Loucy (cell line): ENCODE results near the gene MMP24.

ENCODE experiments used
- H2AFZ ChIP-seq: fragments of 200-600 bp; sonication (generic); 2 replicates; pipeline ENCODE4 v1.6.0; 2016; ENCODE audit warnings: antibody characterized with exemption, mild to moderate bottlenecking, low read length, moderate library complexity
- H3F3A ChIP-seq: fragments of 200-600 bp; 2 replicates; pipeline ENCODE4 v1.6.0; 2016; ENCODE audit warnings: antibody characterized with exemption, low read depth, mild to moderate bottlenecking
- H3K27me3 ChIP-seq: fragments of 200-600 bp; sonication (generic); 2 replicates; pipeline ENCODE4 v1.6.1; 2014; ENCODE audit warnings: low read length, mild to moderate bottlenecking; ENCODE audit not compliant: insufficient read depth, poor library complexity, severe bottlenecking
- H3K36me3 ChIP-seq: fragments of 200-600 bp; sonication (generic); 2 replicates; pipeline ENCODE4 v1.6.1; 2016; ENCODE audit warnings: low read length; ENCODE audit not compliant: insufficient read depth
- H3K4me1 ChIP-seq: fragments of 200-600 bp; sonication (generic); 2 replicates; pipeline ENCODE4 v1.5.1; 2014; ENCODE audit warnings: low read length, mild to moderate bottlenecking; ENCODE audit not compliant: insufficient read depth, poor library complexity, severe bottlenecking
- H3K4me2 ChIP-seq: fragments of 200-600 bp; sonication (generic); 2 replicates; pipeline ENCODE4 v1.6.0; 2014; ENCODE audit warnings: antibody characterized with exemption, low read length, low read depth, mild to moderate bottlenecking; ENCODE audit not compliant: poor library complexity, severe bottlenecking
- H3K4me3 ChIP-seq: fragments of 200-600 bp; sonication (generic); 2 replicates; pipeline ENCODE4 v1.5.1; 2014; ENCODE audit warnings: low read length, mild to moderate bottlenecking, mixed read lengths; ENCODE audit not compliant: poor library complexity, severe bottlenecking
- H3K79me2 ChIP-seq: fragments of 200-600 bp; sonication (generic); 2 replicates; pipeline ENCODE4 v1.6.1; 2014; ENCODE audit warnings: low read length; ENCODE audit not compliant: insufficient read depth
- H3K9ac ChIP-seq: fragments of 200-600 bp; sonication (generic); 2 replicates; pipeline ENCODE4 v1.6.0; 2014; ENCODE audit warnings: mild to moderate bottlenecking, low read depth, low read length, moderate library complexity; ENCODE audit not compliant: poor library complexity, severe bottlenecking
- H3K9me2 ChIP-seq: fragments of 200-600 bp; sonication (generic); replicated peaks from 2 replicates; pipeline ENCODE4 v1.6.1; 2016; ENCODE audit warnings: low read depth, low read length, mixed read lengths
- H3K9me3 ChIP-seq: fragments of 200-600 bp; sonication (generic); 2 replicates; pipeline ENCODE4 v1.6.1; 2014; ENCODE audit warnings: mild to moderate bottlenecking, antibody characterized with exemption, low read length, low read depth; ENCODE audit not compliant: insufficient read depth
- H4K20me1 ChIP-seq: fragments of 200-600 bp; sonication (generic); 2 replicates; pipeline ENCODE4 v1.6.0; 2014; ENCODE audit warnings: antibody characterized with exemption, low read length, mild to moderate bottlenecking; ENCODE audit not compliant: insufficient read depth, poor library complexity, severe bottlenecking
- EZH2phosphoT487 ChIP-seq: fragments of 200-600 bp; IDR thresholded peaks from 2 replicates; pipeline ENCODE4 v1.6.1; 2018; ENCODE audit warnings: antibody characterized with exemption, mild to moderate bottlenecking, moderate library complexity, borderline replicate concordance
- TF ChIP-seq, protein P1 (sequence below): fragments of 200-600 bp; sonication (generic); conservative IDR thresholded peaks from 2 replicates; pipeline ENCODE4 v1.5.1; 2014; ENCODE audit warnings: mild to moderate bottlenecking, antibody characterized with exemption, low read length

Gene MMP24

GRCh38 chr20:35253010-35253409, 26.5 kb downstream of the MMP24 start:
- no peaks in the 10 kb centered on the region for H3K27me3 ChIP-seq
- peaks cover 23% of the 10 kb centered on the region for H3K4me1 ChIP-seq
- H3K9me3 ChIP-seq = no peaks in the 10 kb centered on the region
- TF ChIP-seq, protein P1, sequence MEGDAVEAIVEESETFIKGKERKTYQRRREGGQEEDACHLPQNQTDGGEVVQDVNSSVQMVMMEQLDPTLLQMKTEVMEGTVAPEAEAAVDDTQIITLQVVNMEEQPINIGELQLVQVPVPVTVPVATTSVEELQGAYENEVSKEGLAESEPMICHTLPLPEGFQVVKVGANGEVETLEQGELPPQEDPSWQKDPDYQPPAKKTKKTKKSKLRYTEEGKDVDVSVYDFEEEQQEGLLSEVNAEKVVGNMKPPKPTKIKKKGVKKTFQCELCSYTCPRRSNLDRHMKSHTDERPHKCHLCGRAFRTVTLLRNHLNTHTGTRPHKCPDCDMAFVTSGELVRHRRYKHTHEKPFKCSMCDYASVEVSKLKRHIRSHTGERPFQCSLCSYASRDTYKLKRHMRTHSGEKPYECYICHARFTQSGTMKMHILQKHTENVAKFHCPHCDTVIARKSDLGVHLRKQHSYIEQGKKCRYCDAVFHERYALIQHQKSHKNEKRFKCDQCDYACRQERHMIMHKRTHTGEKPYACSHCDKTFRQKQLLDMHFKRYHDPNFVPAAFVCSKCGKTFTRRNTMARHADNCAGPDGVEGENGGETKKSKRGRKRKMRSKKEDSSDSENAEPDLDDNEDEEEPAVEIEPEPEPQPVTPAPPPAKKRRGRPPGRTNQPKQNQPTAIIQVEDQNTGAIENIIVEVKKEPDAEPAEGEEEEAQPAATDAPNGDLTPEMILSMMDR = no peak
- TF ChIP-seq EZH2phosphoT487 = no peak
- no peaks in the 10 kb centered on the region for H4K20me1 ChIP-seq
- no peaks in the 10 kb centered on the region for H3K36me3 ChIP-seq
- no peaks in the 10 kb centered on the region for H3K79me2 ChIP-seq
- no peak overlapping the region for H3K4me3 ChIP-seq
- peaks cover 8% of the 10 kb centered on the region for H3F3A ChIP-seq
- H3K4me2 ChIP-seq = peak overlapping the region; percentile 62
- no peaks in the 10 kb centered on the region for H3K9me2 ChIP-seq
- H3K9ac ChIP-seq = no peak overlapping the region
- no peak overlapping the region for H2AFZ ChIP-seq

- Histone ChIP-seq H3K9ac (no peak overlapping the region), H3K27me3 (no peaks in the 10 kb centered on the region), H3F3A (peaks cover 8% of the 10 kb centered on the region), H3K9me3 (no peaks in the 10 kb centered on the region), H3K36me3 (no peaks in the 10 kb centered on the region), H3K79me2 (no peaks in the 10 kb centered on the region), H4K20me1 (no peaks in the 10 kb centered on the region), H3K4me2 (no peak overlapping the region), H3K9me2 (no peaks in the 10 kb centered on the region), H2AFZ (no peak overlapping the region), H3K4me3 (no peak overlapping the region), H3K4me1 (peaks cover 23% of the 10 kb centered on the region)
- TF ChIP-seq, protein P1 = no peak
- TF ChIP-seq EZH2phosphoT487 = no peak
Measured at GRCh38 chr20:35254448-35254999, 28.0 kb downstream of the MMP24 start.

DNA sequence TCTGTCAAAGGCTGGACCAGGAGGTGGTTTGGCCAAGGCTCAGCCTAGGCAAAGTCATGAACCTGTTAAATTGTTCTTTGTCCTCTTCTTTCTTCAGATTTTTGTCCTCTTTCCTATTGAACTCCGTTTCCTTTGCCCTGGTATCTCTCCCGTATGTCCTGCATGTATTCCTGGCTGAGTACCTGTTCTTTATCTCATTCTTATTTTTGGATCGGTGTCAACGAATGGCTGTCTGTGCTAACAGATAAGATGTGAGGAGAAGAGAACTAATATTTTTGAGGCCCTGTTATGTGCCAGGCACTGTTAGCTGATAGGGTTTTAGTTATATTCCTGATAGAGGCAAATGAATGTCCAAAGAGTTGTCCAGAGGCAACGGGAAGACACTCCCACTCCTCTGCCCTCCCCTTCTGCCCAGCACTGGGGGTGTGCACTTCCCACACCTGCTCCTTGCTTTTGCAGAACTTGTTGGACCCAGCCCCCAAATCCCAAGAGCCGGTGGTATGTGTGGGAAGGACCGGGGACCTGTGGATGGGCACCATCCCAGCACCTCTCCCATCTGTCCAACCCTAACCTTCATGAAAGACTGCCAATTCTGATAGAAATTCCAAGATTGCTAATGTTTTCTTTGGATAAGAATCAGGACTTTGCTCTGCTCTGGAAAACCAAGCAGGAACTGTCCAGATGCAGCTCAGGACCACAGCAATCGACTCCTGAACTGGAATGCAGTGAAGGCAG, 30.9 kb downstream of the MMP24 start:
- H3K4me2 ChIP-seq = no peak overlapping the region
- no peaks in the 10 kb centered on the region for H3K27me3 ChIP-seq
- H3F3A ChIP-seq = peaks cover 3% of the 10 kb centered on the region
- H3K4me1 ChIP-seq = peaks cover 4% of the 10 kb centered on the region
- no peaks in the 10 kb centered on the region for H3K36me3 ChIP-seq
- H3K9ac ChIP-seq = no peak overlapping the region
- TF ChIP-seq, protein P1 = no peak
- no peak for TF ChIP-seq EZH2phosphoT487
- no peak overlapping the region for H3K4me3 ChIP-seq
- no peaks in the 10 kb centered on the region for H3K9me3 ChIP-seq
- no peak overlapping the region for H2AFZ ChIP-seq
- H4K20me1 ChIP-seq = no peaks in the 10 kb centered on the region
- no peaks in the 10 kb centered on the region for H3K79me2 ChIP-seq
- no peaks in the 10 kb centered on the region for H3K9me2 ChIP-seq
